AG09309 (cell line): Measurements from ENCODE around the gene UTF1.

ENCODE experiments used
- DNase-seq: peaks from one replicate; pipeline ENCODE4 v3.0.0-alpha.2; 2010; ENCODE audit warnings: low read depth
- H3K4me3 ChIP-seq: 2 replicates; pipeline ENCODE4 v1.5.1; 2011; ENCODE audit warnings: mild to moderate bottlenecking, low read depth, low read length, moderate library complexity; ENCODE audit not compliant: control insufficient read depth
- CTCF ChIP-seq: IDR thresholded peaks from 2 replicates; pipeline ENCODE4 v1.5.1; 2011; ENCODE audit warnings: mild to moderate bottlenecking, low read depth, low read length, inconsistent platforms; ENCODE audit not compliant: insufficient read depth, control insufficient read depth; ENCODE audit errors: missing control alignments

UTF1 gene

GRCh38 chr10:133184591-133185244, 45.3 kb upstream of the UTF1 start:
- no peak for TF ChIP-seq CTCF
- no peak for DNase-seq
- no peak overlapping the region for H3K4me3 ChIP-seq

- no peak overlapping the region for H3K4me3 ChIP-seq
- no peak for TF ChIP-seq CTCF
- no peak for DNase-seq
Observed at GRCh38 chr10:133185421-133185820, 44.6 kb upstream of the UTF1 start.

GRCh38 chr10:133185916-133186315, 44.1 kb upstream of the UTF1 start:
- DNase-seq: no peak
- no peak for TF ChIP-seq CTCF
- H3K4me3 ChIP-seq: no peak overlapping the region

GRCh38 chr10:133186416-133187090, 43.5 kb upstream of the UTF1 start:
- DNase-seq: no peak
- TF ChIP-seq CTCF: no peak
- no peak overlapping the region for H3K4me3 ChIP-seq

GRCh38 chr10:133187091-133187905, 42.7 kb upstream of the UTF1 start:
- no peak for DNase-seq
- no peak overlapping the region for H3K4me3 ChIP-seq
- TF ChIP-seq CTCF: no peak

- TF ChIP-seq CTCF: no peak
- no peak overlapping the region for H3K4me3 ChIP-seq
- DNase-seq: no peak
Observed at GRCh38 chr10:133187906-133188681, 41.9 kb upstream of the UTF1 start.
